Adrenal gland (tissue), 5 donors: Measurements from ENCODE around the gene PLXNA4.

Experiments
- POLR2A ChIP-seq, 2 donors: fragments of 450-650 bp; IDR thresholded peaks; one replicate each; pipeline ENCODE4 v1.6.1; 2017; ENCODE audit warnings: antibody characterized with exemption in 2 of 2, mild to moderate bottlenecking in 2 of 2, moderate library complexity in 1 of 2
- TF ChIP-seq, protein P1 (sequence below), 6 experiments: fragments of 450-650 bp in 4 of 6; fragments of 200-600 bp in 2 of 6; sonication (generic) in 1 of 6; IDR thresholded peaks; 1 replicate in 5 of 6; 2 replicates in 1 of 6; pipeline versions ENCODE4 v1.5.1 to v1.8.0; 2016 to 2021; ENCODE audit warnings: antibody characterized with exemption in 6 of 6, mild to moderate bottlenecking in 2 of 6, moderate library complexity in 1 of 6
- donor health status: DM: no; HTN: no; CAD: no.

DNA sequence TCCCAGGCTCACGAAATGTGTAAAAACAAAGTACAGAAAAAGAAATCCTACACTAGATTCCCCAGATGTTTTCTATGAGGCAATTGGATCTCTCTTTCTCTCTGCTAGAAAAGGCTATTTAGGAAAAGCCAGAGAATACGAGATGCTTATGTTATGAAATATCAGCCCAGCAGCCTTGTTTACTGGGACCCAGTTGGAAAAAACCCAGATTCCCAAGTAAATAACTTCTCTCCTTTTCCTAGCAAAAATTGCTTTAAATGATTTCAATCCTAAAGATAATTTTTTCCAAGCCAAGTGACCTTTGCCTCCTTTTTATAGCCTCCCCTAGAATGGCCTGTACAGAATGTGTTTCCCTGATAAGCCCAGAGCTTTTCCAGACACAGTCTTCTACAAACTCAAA, 199.3 kb downstream of the PLXNA4 start:
- TF ChIP-seq, protein P1, sequence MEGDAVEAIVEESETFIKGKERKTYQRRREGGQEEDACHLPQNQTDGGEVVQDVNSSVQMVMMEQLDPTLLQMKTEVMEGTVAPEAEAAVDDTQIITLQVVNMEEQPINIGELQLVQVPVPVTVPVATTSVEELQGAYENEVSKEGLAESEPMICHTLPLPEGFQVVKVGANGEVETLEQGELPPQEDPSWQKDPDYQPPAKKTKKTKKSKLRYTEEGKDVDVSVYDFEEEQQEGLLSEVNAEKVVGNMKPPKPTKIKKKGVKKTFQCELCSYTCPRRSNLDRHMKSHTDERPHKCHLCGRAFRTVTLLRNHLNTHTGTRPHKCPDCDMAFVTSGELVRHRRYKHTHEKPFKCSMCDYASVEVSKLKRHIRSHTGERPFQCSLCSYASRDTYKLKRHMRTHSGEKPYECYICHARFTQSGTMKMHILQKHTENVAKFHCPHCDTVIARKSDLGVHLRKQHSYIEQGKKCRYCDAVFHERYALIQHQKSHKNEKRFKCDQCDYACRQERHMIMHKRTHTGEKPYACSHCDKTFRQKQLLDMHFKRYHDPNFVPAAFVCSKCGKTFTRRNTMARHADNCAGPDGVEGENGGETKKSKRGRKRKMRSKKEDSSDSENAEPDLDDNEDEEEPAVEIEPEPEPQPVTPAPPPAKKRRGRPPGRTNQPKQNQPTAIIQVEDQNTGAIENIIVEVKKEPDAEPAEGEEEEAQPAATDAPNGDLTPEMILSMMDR (IDR thresholded peaks at IDR 0.05) = no peak
- TF ChIP-seq POLR2A (IDR thresholded peaks at IDR 0.05) = no peak
